GM12878 (cell line): Measurements from ENCODE around the gene CCDC134. TPM values are rescaled to one million over a fixed set of nuclear protein-coding genes. Genes with fewer than 3 reads are reported as not detected.

Experiments used
- CEBPZ ChIP-seq: fragments of 150-350 bp; IDR thresholded peaks from 2 replicates; pipeline ENCODE4 v1.6.1; 2016; ENCODE audit warnings: low read depth, low read length
- CHD2 ChIP-seq: IDR thresholded peaks from 2 replicates; pipeline ENCODE4 v1.6.1; 2011; ENCODE audit warnings: low read depth, low read length, improper control_type of control experiment, borderline replicate concordance
- CREB1 ChIP-seq: IDR thresholded peaks from 2 replicates; pipeline ENCODE4 v1.6.1; 2012; ENCODE audit warnings: low read depth, mild to moderate bottlenecking, inconsistent platforms
- EGR1 ChIP-seq, 2 experiments: IDR thresholded peaks; 1 replicate in 1 of 2; 2 replicates in 1 of 2; pipeline ENCODE4 v1.6.1; 2011 to 2012; ENCODE audit warnings: low read depth in 2 of 2, low read length in 2 of 2, borderline replicate concordance in 1 of 2, mild to moderate bottlenecking in 1 of 2, moderate library complexity in 1 of 2
- FOXM1 ChIP-seq: IDR thresholded peaks from 2 replicates; pipeline ENCODE4 v1.6.1; 2012; ENCODE audit warnings: low read depth, mild to moderate bottlenecking, inconsistent platforms, low read length, moderate library complexity
- HDAC6 ChIP-seq: fragments of 200-600 bp; sonication (generic); IDR thresholded peaks from one replicate; pipeline ENCODE4 v1.8.0; 2017; ENCODE audit warnings: antibody characterized with exemption; ENCODE audit not compliant: unreplicated experiment
- MEF2B ChIP-seq: fragments of 450-650 bp; IDR thresholded peaks from 2 replicates; pipeline ENCODE4 v1.6.1; 2018; ENCODE audit warnings: mild to moderate bottlenecking, moderate library complexity; ENCODE audit not compliant: partially characterized antibody, poor library complexity, severe bottlenecking
- MXI1 ChIP-seq: fragments of 150-350 bp; IDR thresholded peaks from 2 replicates; pipeline ENCODE4 v1.6.1; 2011; ENCODE audit warnings: low read depth, mild to moderate bottlenecking, inconsistent platforms, low read length, improper control_type of control experiment
- MYB ChIP-seq: fragments of 150-350 bp; IDR thresholded peaks from 2 replicates; pipeline ENCODE4 v1.6.1; 2014; ENCODE audit warnings: mild to moderate bottlenecking, low read depth, low read length, borderline replicate concordance
- PKNOX1 ChIP-seq: fragments of 450-650 bp; IDR thresholded peaks from 2 replicates; pipeline ENCODE4 v1.6.1; 2016; ENCODE audit warnings: mild to moderate bottlenecking
- POLR2AphosphoS2 ChIP-seq: IDR thresholded peaks from 2 replicates; pipeline ENCODE4 v1.6.1; 2011; ENCODE audit warnings: low read depth, mild to moderate bottlenecking, low read length, improper control_type of control experiment, moderate library complexity
- POU2F2 ChIP-seq: IDR thresholded peaks from 3 replicates; pipeline ENCODE4 v1.6.1; 2011; ENCODE audit warnings: low read depth, mild to moderate bottlenecking, low read length, borderline replicate concordance
- RUNX3 ChIP-seq: IDR thresholded peaks from 2 replicates; pipeline ENCODE4 v1.6.1; 2012; ENCODE audit warnings: low read length, inconsistent platforms
- SKIL ChIP-seq: fragments of 450-650 bp; IDR thresholded peaks from 2 replicates; pipeline ENCODE4 v1.6.1; 2017; ENCODE audit warnings: mild to moderate bottlenecking, low read depth, inconsistent platforms; ENCODE audit not compliant: poor library complexity, severe bottlenecking
- SMC3 ChIP-seq: IDR thresholded peaks from 2 replicates; pipeline ENCODE4 v1.6.1; 2011; ENCODE audit warnings: low read length, improper control_type of control experiment, borderline replicate concordance
- STAT3 ChIP-seq: IDR thresholded peaks from 2 replicates; pipeline ENCODE4 v1.6.1; 2011; ENCODE audit warnings: low read depth, low read length, improper control_type of control experiment
- ZBTB33 ChIP-seq: fragments of 450-650 bp; IDR thresholded peaks from 2 replicates; pipeline ENCODE4 v1.6.1; 2017; ENCODE audit warnings: mild to moderate bottlenecking
- ZZZ3 ChIP-seq: IDR thresholded peaks from 2 replicates; pipeline ENCODE4 v1.6.1; 2011; ENCODE audit warnings: low read depth; ENCODE audit not compliant: control insufficient read depth, insufficient read length
- polyA plus RNA-seq, 11 experiments: library from polyadenylated mRNA; depleted of rRNA in 4 of 11; unstranded in 6 of 11; stranded (reverse) in 5 of 11; fragments of >200 nt; fragmentation: Nextera tagmentation in 4 of 11; fragmentation: Illumina TruSeq in 1 of 11; extraction: Ambion mirVana in 4 of 11; extraction: Trizol in 1 of 11; gene quantifications; 1 replicate in 1 of 11; 2 replicates in 10 of 11; pipeline versions ENCODE4 v1.2.1 to v1.2.3, GENCODE V29; 2011 to 2016; ENCODE audit warnings: inconsistent platforms in 2 of 11, missing spikeins in 2 of 11, low read depth in 1 of 11
- total RNA-seq, 4 experiments: library from RNA; depleted of rRNA in 3 of 4; stranded (reverse); fragments of >200 nt in 3 of 4; fragmentation: Illumina TruSeq in 1 of 4; extraction: Trizol in 1 of 4; gene quantifications; 2 replicates each; pipeline versions ENCODE4 v1.2.1 to v1.2.3, GENCODE V29; 2013 to 2021

The CCDC134 gene
- total and polyA plus RNA-seq, 10 of the 15 experiments (the other 5 are each of a cell fraction or from before 2014, with no cell fraction given), result 0.35 to 19.3 (median 11.8) TPM

GRCh38 chr22:41862160-41862529, 61.7 kb downstream of the CCDC134 start (continued):
- TF ChIP-seq POU2F2, result 0 out of 3 replicates have a peak, but pooled peaks have one; percentile 23
- no peak for TF ChIP-seq ZBTB33
- peak; percentile 89 for TF ChIP-seq RUNX3
- no peak for TF ChIP-seq MYB
- 0 out of 2 replicates have a peak, but pooled peaks have one; percentile 47 for TF ChIP-seq POLR2AphosphoS2
- no peak for TF ChIP-seq SMC3
- TF ChIP-seq FOXM1, result peak; percentile 80; the same call in 1 of the 2 replicates
- peak; percentile 34; the same call in 1 of the 2 replicates for TF ChIP-seq CHD2
- TF ChIP-seq HDAC6, result no peak
- TF ChIP-seq STAT3, result peak; percentile 73; the same call in 1 of the 2 replicates
- peak; percentile 63 for TF ChIP-seq SKIL
- no peak for TF ChIP-seq CEBPZ
- TF ChIP-seq PKNOX1, result no peak
- TF ChIP-seq ZZZ3, result no peak
- TF ChIP-seq MEF2B, result peak; percentile 36
- TF ChIP-seq EGR1 (IDR thresholded peaks at IDR 0.05; ENCODE audit: borderline replicate concordance in 1 of 2, low read depth in 2 of 2, low read length in 2 of 2), result peak in 1 of 2 experiments; percentile 46; a peak in 1 of 3 replicates
- peak; percentile 69; the same call in 1 of the 2 replicates for TF ChIP-seq MXI1
- TF ChIP-seq CREB1, result peak; percentile 36; the same call in 1 of the 2 replicates
